Natural killer cell treated with Interleukin-12 subunit alpha and Interleukin-12 subunit beta and Interleukin-15 and Interleukin-18, amount 100 ng/mL, for 72 hours (primary cell): ENCODE measurements around the gene VWA3B. TPM values are rescaled to one million over a fixed set of nuclear protein-coding genes. Genes with fewer than 3 reads are reported as not detected.

ENCODE experiments used
- ATAC-seq, 2 donors: fragments of 150-1000 bp; cut with Tn5 transposase in 1 of 2; sonication (Bioruptor Pico), chemical (Tn5 transposase) in 1 of 2; 2 replicates each; pipeline ENCODE4 v1.10.0; 2021
- DNase-seq: peaks from one replicate; pipeline ENCODE4 v3.0.0; 2022; ENCODE audit warnings: low spot score
- H3K27ac Mint-ChIP-seq, 2 donors: 1 replicate in 1 of 2; 2 replicates in 1 of 2; pipeline ENCODE4 v1.8.0; 2022; ENCODE audit warnings: mixed read lengths in 2 of 2, mild to moderate bottlenecking in 1 of 2, moderate library complexity in 1 of 2
- H3K27me3 Mint-ChIP-seq, 2 donors: 1 replicate in 1 of 2; 2 replicates in 1 of 2; pipeline ENCODE4 v1.8.0; 2022; ENCODE audit warnings: mixed read lengths in 2 of 2
- H3K36me3 Mint-ChIP-seq: one replicate; pipeline ENCODE4 v1.8.0; 2022; ENCODE audit warnings: mixed read lengths
- H3K4me1 Mint-ChIP-seq, 2 donors: 1 replicate in 1 of 2; 2 replicates in 1 of 2; pipeline ENCODE4 v1.8.0; 2022; ENCODE audit warnings: low read depth in 2 of 2, mixed read lengths in 2 of 2, mild to moderate bottlenecking in 1 of 2
- H3K4me3 Mint-ChIP-seq: one replicate; pipeline ENCODE4 v1.8.0; 2022; ENCODE audit warnings: mixed read lengths
- H3K9me3 Mint-ChIP-seq: 2 replicates; pipeline ENCODE4 v1.8.0; 2022; ENCODE audit warnings: mixed read lengths
- total RNA-seq, 2 donors: library from RNA; stranded (reverse); gene quantifications; one replicate each; pipeline ENCODE4 v1.2.3, GENCODE V29; 2022

The VWA3B gene
- total RNA-seq, 2 donors from 2014 or later = not detected

DNA sequence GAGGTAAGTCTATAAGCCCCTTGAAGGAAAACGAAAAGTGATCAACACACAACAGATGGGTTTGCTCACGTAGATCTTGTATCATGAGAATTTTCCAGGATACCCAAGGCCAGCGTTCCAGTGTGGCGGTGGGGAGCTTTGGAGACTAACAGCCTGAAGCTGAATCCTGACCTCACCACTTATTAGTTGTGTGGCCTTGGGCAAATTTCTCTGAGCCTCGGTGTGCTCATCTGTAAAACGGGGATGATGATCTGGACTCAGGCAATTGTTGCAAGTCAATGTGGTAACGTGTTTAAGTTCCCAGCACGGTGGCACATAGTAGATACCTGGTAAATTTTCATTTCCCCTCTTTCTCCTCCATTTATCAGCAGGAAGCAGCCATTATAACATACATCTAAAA, 68.3 kb downstream of the VWA3B start:
- Mint-ChIP-seq H3K36me3 (no peaks in the 10 kb centered on the region), H3K4me3 (no peak overlapping the region), H3K4me1 (no peaks in the 10 kb centered on the region), H3K9me3 (no peaks in the 10 kb centered on the region), H3K27me3 (peaks cover 0 to 13% of the 10 kb centered on the region in 2 donors), H3K27ac (no peak overlapping the region)
- DNase-seq (no peak), ATAC-seq (no peak)

GRCh38 chr2:98155716-98156115, 68.7 kb downstream of the VWA3B start:
- Mint-ChIP-seq H3K27me3 (peaks cover 1 to 13% of the 10 kb centered on the region in 2 donors), H3K4me1 (no peaks in the 10 kb centered on the region), H3K4me3 (no peak overlapping the region)

GRCh38 chr2:98156304-98156703, 69.3 kb downstream of the VWA3B start:
- peaks cover 7 to 13% of the 10 kb centered on the region in 2 donors for H3K27me3 Mint-ChIP-seq
- no peak for DNase-seq

More at GRCh38 chr2:98155716-98156115, 68.7 kb downstream of the VWA3B start:
- Mint-ChIP-seq H3K36me3 (no peaks in the 10 kb centered on the region), H3K9me3 (no peaks in the 10 kb centered on the region), H3K27ac (no peak overlapping the region)
- DNase-seq (no peak), ATAC-seq (no peak)

GRCh38 chr2:98157557-98157956, 70.6 kb downstream of the VWA3B start:
- Mint-ChIP-seq H3K4me1 (no peaks in the 10 kb centered on the region), H3K4me3 (no peak overlapping the region), H3K27me3 (peaks cover 7 to 13% of the 10 kb centered on the region in 2 donors), H3K27ac (no peak overlapping the region), H3K36me3 (no peaks in the 10 kb centered on the region), H3K9me3 (no peaks in the 10 kb centered on the region)
- no peak for ATAC-seq
- no peak for DNase-seq

More at GRCh38 chr2:98156304-98156703, 69.3 kb downstream of the VWA3B start:
- Mint-ChIP-seq H3K27ac (no peak overlapping the region), H3K4me3 (no peak overlapping the region), H3K4me1 (no peaks in the 10 kb centered on the region), H3K36me3 (no peaks in the 10 kb centered on the region), H3K9me3 (no peaks in the 10 kb centered on the region)
- no peak for ATAC-seq

DNA sequence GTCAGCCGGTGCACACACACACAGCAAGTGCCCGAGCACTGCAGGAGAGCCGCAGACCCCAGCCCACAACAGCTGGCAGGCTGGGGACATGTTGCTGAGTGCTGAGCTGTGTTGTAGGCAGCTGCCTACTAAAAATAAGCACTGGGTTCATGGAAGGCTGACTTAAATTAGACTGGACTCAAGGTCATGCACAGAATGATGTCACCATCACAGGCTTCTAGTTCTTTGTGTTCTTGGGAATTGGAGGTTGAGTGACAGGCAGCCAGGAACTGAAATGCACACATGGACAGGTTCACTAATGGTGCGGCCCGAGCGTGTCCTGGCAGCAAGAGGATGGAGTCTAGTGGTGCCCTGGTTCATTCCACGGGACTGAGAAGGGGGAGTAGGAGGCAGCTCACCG, 71.3 kb downstream of the VWA3B start:
- DNase-seq (no peak), ATAC-seq (no peak)
- Mint-ChIP-seq H3K36me3 (no peaks in the 10 kb centered on the region), H3K9me3 (no peaks in the 10 kb centered on the region), H3K4me3 (no peak overlapping the region), H3K4me1 (no peaks in the 10 kb centered on the region), H3K27me3 (peaks cover 7 to 13% of the 10 kb centered on the region in 2 donors), H3K27ac (no peak overlapping the region)

DNA sequence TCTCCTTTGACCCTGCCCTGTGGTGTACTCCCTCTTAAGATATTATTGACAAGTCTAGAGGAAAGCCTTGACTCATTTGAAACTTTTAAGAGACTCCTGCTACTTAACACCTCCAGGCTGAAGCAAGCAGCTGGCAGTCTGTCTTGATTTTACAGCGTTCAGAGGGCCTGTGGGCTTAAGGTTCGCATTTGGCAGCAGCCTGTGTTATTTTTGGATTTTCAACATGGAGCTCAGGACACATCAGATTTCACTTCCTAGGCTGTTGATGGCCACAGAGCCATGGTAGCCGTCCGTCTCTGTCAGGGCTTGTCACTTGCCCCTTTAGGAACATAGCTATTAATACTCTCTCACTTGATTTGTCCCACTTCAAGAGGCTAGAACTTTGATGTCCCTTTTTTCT, 73.6 kb downstream of the VWA3B start:
- DNase-seq (no peak), ATAC-seq (no peak)
- Mint-ChIP-seq H3K36me3 (no peaks in the 10 kb centered on the region), H3K27ac (no peak overlapping the region), H3K4me1 (no peaks in the 10 kb centered on the region), H3K4me3 (no peak overlapping the region), H3K9me3 (no peaks in the 10 kb centered on the region), H3K27me3 (peaks cover 7 to 13% of the 10 kb centered on the region in 2 donors)

GRCh38 chr2:98161186-98161585, 74.2 kb downstream of the VWA3B start:
- no peak for ATAC-seq
- Mint-ChIP-seq H3K4me3 (no peak overlapping the region), H3K4me1 (no peaks in the 10 kb centered on the region), H3K27me3 (peaks cover 7 to 13% of the 10 kb centered on the region in 2 donors), H3K36me3 (no peaks in the 10 kb centered on the region), H3K9me3 (no peaks in the 10 kb centered on the region), H3K27ac (no peak overlapping the region)
- no peak for DNase-seq

GRCh38 chr2:98164256-98164655, 77.3 kb downstream of the VWA3B start:
- DNase-seq = no peak
- no peaks in the 10 kb centered on the region for H3K36me3 Mint-ChIP-seq
- no peaks in the 10 kb centered on the region for H3K9me3 Mint-ChIP-seq
- H3K27me3 Mint-ChIP-seq = peaks cover 16 to 35% of the 10 kb centered on the region in 2 donors
- H3K27ac Mint-ChIP-seq = no peak overlapping the region
- no peak overlapping the region for H3K4me3 Mint-ChIP-seq
- no peak for ATAC-seq
- no peaks in the 10 kb centered on the region for H3K4me1 Mint-ChIP-seq

- no peaks in the 10 kb centered on the region for H3K9me3 Mint-ChIP-seq
- H3K4me1 Mint-ChIP-seq = no peaks in the 10 kb centered on the region
- H3K36me3 Mint-ChIP-seq = no peaks in the 10 kb centered on the region
- DNase-seq = no peak
- no peak overlapping the region for H3K27ac Mint-ChIP-seq
- peaks cover 19 to 38% of the 10 kb centered on the region in 2 donors for H3K27me3 Mint-ChIP-seq
- no peak for ATAC-seq
- H3K4me3 Mint-ChIP-seq = no peak overlapping the region
Measured at GRCh38 chr2:98165516-98166071, 78.6 kb downstream of the VWA3B start.

GRCh38 chr2:98167916-98168315, 80.9 kb downstream of the VWA3B start:
- no peaks in the 10 kb centered on the region for H3K4me1 Mint-ChIP-seq
- H3K27ac Mint-ChIP-seq = no peak overlapping the region
- H3K9me3 Mint-ChIP-seq = no peaks in the 10 kb centered on the region
- ATAC-seq = no peak
- H3K36me3 Mint-ChIP-seq = no peaks in the 10 kb centered on the region
- H3K27me3 Mint-ChIP-seq = peaks cover 35 to 47% of the 10 kb centered on the region in 2 donors
- DNase-seq = no peak
- H3K4me3 Mint-ChIP-seq = no peak overlapping the region

DNA sequence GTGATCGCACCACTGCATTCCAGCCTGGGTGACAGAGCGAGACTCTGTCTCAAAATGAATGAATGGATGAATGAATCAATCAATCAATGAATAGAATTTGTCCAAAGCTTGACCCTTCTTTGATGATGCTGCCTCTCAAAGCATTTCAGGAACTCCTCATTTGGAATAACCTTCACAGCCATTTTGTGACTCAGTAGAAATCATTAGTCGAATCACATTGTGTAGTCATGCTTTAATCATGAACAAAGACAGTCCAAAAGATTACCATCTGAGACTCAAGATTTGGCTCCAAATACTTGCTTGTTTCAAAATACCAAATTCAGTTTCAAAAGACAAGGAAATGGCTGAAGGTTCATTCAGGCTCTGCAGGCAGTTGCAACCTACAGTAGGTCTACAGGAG, 83.1 kb downstream of the VWA3B start:
- Mint-ChIP-seq H3K27me3 (peaks cover 36 to 57% of the 10 kb centered on the region in 2 donors), H3K4me1 (no peaks in the 10 kb centered on the region), H3K36me3 (no peaks in the 10 kb centered on the region), H3K9me3 (no peaks in the 10 kb centered on the region), H3K4me3 (no peak overlapping the region), H3K27ac (no peak overlapping the region)
- DNase-seq (no peak), ATAC-seq (no peak)

- Mint-ChIP-seq H3K27me3 (peaks cover 45 to 68% of the 10 kb centered on the region in 2 donors), H3K4me3 (no peak overlapping the region), H3K4me1 (no peaks in the 10 kb centered on the region), H3K27ac (no peak overlapping the region), H3K9me3 (no peaks in the 10 kb centered on the region), H3K36me3 (no peaks in the 10 kb centered on the region)
- no peak for ATAC-seq
- DNase-seq = no peak
Measured at GRCh38 chr2:98172150-98172765, 85.3 kb downstream of the VWA3B start.

DNA sequence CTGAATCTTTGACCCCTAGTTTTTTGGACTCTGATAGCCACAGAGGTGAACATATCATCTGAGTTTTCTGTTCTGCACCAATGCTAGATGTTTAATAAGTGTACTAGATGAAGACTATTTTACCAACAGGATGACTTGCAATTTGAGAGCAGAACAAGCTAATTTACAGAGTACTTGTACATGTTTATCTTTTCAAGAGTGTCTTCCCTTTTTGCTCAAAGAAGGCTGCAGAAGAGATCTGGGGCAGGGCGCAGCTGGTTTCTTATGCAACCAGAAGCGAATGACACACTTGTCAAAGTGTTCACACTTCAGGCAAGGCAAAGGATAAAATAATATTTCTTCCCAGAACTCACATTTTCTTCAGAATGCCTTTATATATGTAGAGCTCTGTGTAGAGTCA, 86.0 kb downstream of the VWA3B start:
- Mint-ChIP-seq H3K9me3 (no peaks in the 10 kb centered on the region), H3K36me3 (no peaks in the 10 kb centered on the region), H3K27ac (no peak overlapping the region), H3K4me3 (no peak overlapping the region), H3K4me1 (no peaks in the 10 kb centered on the region), H3K27me3 (peaks cover 47 to 68% of the 10 kb centered on the region in 2 donors)
- DNase-seq (no peak), ATAC-seq (no peak)

DNA sequence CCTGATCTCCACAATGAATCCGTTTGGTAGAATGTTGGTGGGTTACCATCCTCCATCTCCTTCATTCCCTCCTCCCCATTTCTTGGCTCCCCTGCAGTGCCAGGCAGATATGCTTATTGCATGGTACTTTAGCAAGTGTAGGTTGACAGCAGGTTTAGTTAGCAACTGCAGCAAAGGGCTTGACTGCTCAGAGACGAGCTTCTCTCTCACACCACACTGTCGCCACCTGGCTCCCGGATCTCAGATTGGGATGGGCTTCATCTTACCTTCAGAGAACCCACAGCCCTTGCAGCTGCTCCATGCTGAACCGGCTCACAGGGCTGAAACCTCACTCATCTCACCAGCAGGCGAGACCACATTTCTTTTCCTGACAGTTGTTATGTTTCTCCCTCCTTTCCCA, 88.8 kb downstream of the VWA3B start:
- Mint-ChIP-seq H3K4me1 (no peaks in the 10 kb centered on the region), H3K9me3 (no peaks in the 10 kb centered on the region), H3K36me3 (no peaks in the 10 kb centered on the region), H3K27ac (no peak overlapping the region), H3K27me3 (peaks cover 52 to 70% of the 10 kb centered on the region in 2 donors), H3K4me3 (no peak overlapping the region)
- no peak for DNase-seq
- ATAC-seq = no peak

DNA sequence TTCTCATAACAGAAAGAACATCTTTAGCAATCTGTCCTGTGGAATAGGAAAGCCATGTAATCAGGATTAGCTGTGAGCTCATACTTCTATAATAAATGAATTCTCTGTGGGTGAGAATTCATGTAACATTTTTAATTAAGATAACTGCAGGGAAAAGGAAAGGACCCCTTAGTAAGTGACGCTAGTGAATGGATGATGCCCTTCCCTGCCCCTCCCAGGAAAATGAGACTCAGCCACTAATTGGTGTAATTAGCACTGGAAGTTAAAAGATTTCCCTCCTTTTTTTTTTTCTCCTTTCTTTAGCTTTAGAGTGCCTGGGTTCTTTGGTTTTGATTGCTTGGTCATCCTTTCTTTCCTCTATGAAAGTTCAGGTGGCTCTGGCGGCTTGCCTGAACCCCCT, 90.3 kb downstream of the VWA3B start:
- Mint-ChIP-seq H3K4me1 (no peaks in the 10 kb centered on the region), H3K4me3 (no peak overlapping the region), H3K9me3 (no peaks in the 10 kb centered on the region), H3K36me3 (no peaks in the 10 kb centered on the region), H3K27ac (no peak overlapping the region), H3K27me3 (peaks cover 45 to 59% of the 10 kb centered on the region in 2 donors)
- ATAC-seq (no peak), DNase-seq (no peak)
